Measurements from ENCODE around the gene PARPBP. TPM values are rescaled to one million over a fixed set of nuclear protein-coding genes. Genes with fewer than 3 reads are reported as not detected.

PARPBP gene
- total and polyA plus RNA-seq, 2 of the 13 experiments (the other 11 are each of a cell fraction or from before 2014, with no cell fraction given): 6.7 to 28.4 TPM

DNA sequence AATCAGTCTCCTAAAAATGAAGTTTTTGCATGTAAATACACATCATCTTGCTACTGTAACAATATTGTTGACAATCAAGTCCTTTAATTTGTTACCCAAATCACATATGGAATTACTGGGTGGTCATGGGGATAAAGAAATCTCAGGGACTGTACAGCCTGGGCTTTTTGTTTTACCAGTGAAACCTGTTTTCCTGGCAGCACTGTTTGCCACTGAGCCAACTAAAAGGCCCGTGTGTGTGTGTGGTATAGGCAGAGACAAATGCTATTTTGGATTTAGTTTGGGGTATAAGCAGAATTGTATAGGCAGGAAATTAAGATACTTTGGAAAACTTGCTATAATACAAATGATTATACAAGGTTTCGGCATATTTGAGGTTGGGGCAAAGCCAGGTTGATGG lies 5.8 kb upstream of the PARPBP start:
- peaks cover 6 to 19% of the 10 kb centered on the region in 2 experiments; a peak in 4 of 5 replicates for H3K36me3 ChIP-seq (replicated peaks in 1 of 2; ENCODE audit: control insufficient read depth in 1 of 2, insufficient read depth in 2 of 2, low read length in 2 of 2)
- H3K79me2 ChIP-seq (ENCODE audit: insufficient read depth, low read length): peaks cover 5% of the 10 kb centered on the region
- H2AFZ ChIP-seq (ENCODE audit: low read length): no peak overlapping the region
- no peak for ATAC-seq
- no peak overlapping the region for H3K9ac ChIP-seq (ENCODE audit: insufficient read depth, low read depth, low read length)
- H3K27me3 ChIP-seq (ENCODE audit: control insufficient read depth in 1 of 2, insufficient read depth in 2 of 2, low read length in 2 of 2): no peaks in the 10 kb centered on the region
- peaks cover 10% of the 10 kb centered on the region for H3K4me1 ChIP-seq (ENCODE audit: insufficient read depth, low read length)
- no TSS peak for BruUV-seq (replicated peaks)
- H4K20me1 ChIP-seq (ENCODE audit: insufficient read depth, low read length): no peaks in the 10 kb centered on the region
- H3K4me2 ChIP-seq (ENCODE audit: low read depth, low read length): no peak overlapping the region
- no peak overlapping the region for H3K4me3 ChIP-seq (replicated peaks in 1 of 3; ENCODE audit: insufficient read depth in 1 of 3, low read depth in 2 of 3, low read length in 3 of 3)
- FAIRE-seq: no peak
- H3K9me3 ChIP-seq (ENCODE audit: low read length): no peaks in the 10 kb centered on the region
- intact Hi-C loops (cut with micrococcal nuclease; ENCODE audit: unreplicated experiment) (no loop called here), in situ Hi-C loops (cut with HindIII; ENCODE audit: extremely low pct_ligation_motif_present, low pct_unique_long_range_greater_than_20kb) (no loop called here)
- H3K27ac ChIP-seq (ENCODE audit: extremely low read length, insufficient read depth, low read length): no peak overlapping the region
- no peak for TF ChIP-seq ZNF510 (CRISPR knock-in tag; IDR thresholded peaks at IDR 0.05; ENCODE audit: low read depth)
- TF ChIP-seq ZNF775 (CRISPR knock-in tag; IDR thresholded peaks at IDR 0.05; ENCODE audit: borderline replicate concordance): no peak
- TF ChIP-seq ZBTB7B (CRISPR knock-in tag; IDR thresholded peaks at IDR 0.05): no peak
- no peak for TF ChIP-seq GATAD1 (CRISPR knock-in tag; IDR thresholded peaks at IDR 0.05)
- TF ChIP-seq GTF3A (CRISPR knock-in tag; conservative IDR thresholded peaks at IDR 0.05): no peak
- TF ChIP-seq TCF12 (IDR thresholded peaks at IDR 0.05): no peak
- TF ChIP-seq TCF12 (CRISPR knock-in tag; IDR thresholded peaks at IDR 0.05): no peak
- TF ChIP-seq SMARCC2 (IDR thresholded peaks at IDR 0.05): no peak
- POLR2A ChIA-PET: no interaction called here
- 98% methylated on average over 2 of the region's 2 CpGs for WGBS (ENCODE audit: low lambda C conversion rate)
- DNase-seq (ENCODE audit: low spot score): no peak
- CTCF ChIA-PET (ENCODE audit: low intra/inter-chr PET ratio, low total read pairs): no interaction called here

- no peaks in the 10 kb centered on the region; a peak in 1 of 5 replicates for H3K27me3 ChIP-seq (ENCODE audit: control insufficient read depth in 1 of 2, insufficient read depth in 2 of 2, low read length in 2 of 2)
- no peaks in the 10 kb centered on the region for H4K20me1 ChIP-seq (ENCODE audit: insufficient read depth, low read length)
- in situ Hi-C loops (cut with HindIII; ENCODE audit: extremely low pct_ligation_motif_present, low pct_unique_long_range_greater_than_20kb) (no loop called here), intact Hi-C loops (cut with micrococcal nuclease; ENCODE audit: unreplicated experiment) (no loop called here)
- peaks cover 2 to 14% of the 10 kb centered on the region in 2 experiments; a peak in 3 of 5 replicates for H3K36me3 ChIP-seq (replicated peaks in 1 of 2; ENCODE audit: control insufficient read depth in 1 of 2, insufficient read depth in 2 of 2, low read length in 2 of 2)
- FAIRE-seq (no peak), DNase-seq (ENCODE audit: low spot score) (no peak), ATAC-seq (no peak)
- peaks cover 15% of the 10 kb centered on the region for H3K4me1 ChIP-seq (ENCODE audit: insufficient read depth, low read length)
- no peak overlapping the region for H2AFZ ChIP-seq (ENCODE audit: low read length)
- H3K27ac ChIP-seq (ENCODE audit: extremely low read length, insufficient read depth, low read length): no peak overlapping the region
- no peaks in the 10 kb centered on the region for H3K9me3 ChIP-seq (ENCODE audit: low read length)
- no peak for TF ChIP-seq RXRA (CRISPR knock-in tag; IDR thresholded peaks at IDR 0.05)
- 0 out of 4 replicates have a peak, but pooled peaks have one; percentile 4 to 8 for TF ChIP-seq MAFK (conservative IDR thresholded peaks at IDR 0.05 in 1 of 2, IDR thresholded peaks at IDR 0.05 in 1 of 2; ENCODE audit: low read length in 2 of 2)
- no peak for TF ChIP-seq ZNF367 (CRISPR knock-in tag; IDR thresholded peaks at IDR 0.05; ENCODE audit: borderline replicate concordance)
- no peak for TF ChIP-seq ZNF468 (CRISPR knock-in tag; IDR thresholded peaks at IDR 0.05)
- TF ChIP-seq, protein P1, sequence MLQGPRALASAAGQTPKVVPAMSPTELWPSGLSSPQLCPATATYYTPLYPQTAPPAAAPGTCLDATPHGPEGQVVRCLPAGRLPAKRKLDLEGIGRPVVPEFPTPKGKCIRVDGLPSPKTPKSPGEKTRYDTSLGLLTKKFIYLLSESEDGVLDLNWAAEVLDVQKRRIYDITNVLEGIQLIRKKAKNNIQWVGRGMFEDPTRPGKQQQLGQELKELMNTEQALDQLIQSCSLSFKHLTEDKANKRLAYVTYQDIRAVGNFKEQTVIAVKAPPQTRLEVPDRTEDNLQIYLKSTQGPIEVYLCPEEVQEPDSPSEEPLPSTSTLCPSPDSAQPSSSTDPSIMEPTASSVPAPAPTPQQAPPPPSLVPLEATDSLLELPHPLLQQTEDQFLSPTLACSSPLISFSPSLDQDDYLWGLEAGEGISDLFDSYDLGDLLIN (CRISPR knock-in tag; IDR thresholded peaks at IDR 0.05; ENCODE audit: borderline replicate concordance): no peak
- no peak for TF ChIP-seq RBFOX2 (IDR thresholded peaks at IDR 0.05; ENCODE audit: low read depth, low read length)
- TF ChIP-seq MAFG (CRISPR knock-in tag; IDR thresholded peaks at IDR 0.05): no peak
- TF ChIP-seq KAT7 (CRISPR knock-in tag; IDR thresholded peaks at IDR 0.05; ENCODE audit: borderline replicate concordance): no peak
- no peak overlapping the region for H3K4me3 ChIP-seq (replicated peaks in 1 of 3; ENCODE audit: insufficient read depth in 1 of 3, low read depth in 2 of 3, low read length in 3 of 3)
- H3K9ac ChIP-seq (ENCODE audit: insufficient read depth, low read depth, low read length): no peak overlapping the region
- ChIA-PET CTCF (ENCODE audit: low intra/inter-chr PET ratio, low total read pairs) (no interaction called here), POLR2A (no interaction called here)
- WGBS (ENCODE audit: low lambda C conversion rate): 98% methylated on average over 7 of the region's 7 CpGs
- no peak overlapping the region for H3K4me2 ChIP-seq (ENCODE audit: low read depth, low read length)
- no TSS peak for BruUV-seq (replicated peaks)
- H3K79me2 ChIP-seq (ENCODE audit: insufficient read depth, low read length): peaks cover 17% of the 10 kb centered on the region
Observed at GRCh38 chr12:102116392-102116791, 3.6 kb upstream of the PARPBP start.
